Liver (tissue), 9 donors: Measurements from ENCODE around the gene TPSG1. TPM values are rescaled to one million over a fixed set of nuclear protein-coding genes. Genes with fewer than 3 reads are reported as not detected.

ENCODE experiments used
- DNase-seq: peaks from one replicate; pipeline ENCODE4 v3.0.0-alpha.2; 2017; ENCODE audit warnings: low spot score
- H3K27ac ChIP-seq, 2 donors: one replicate each; pipeline ENCODE4 v1.7.0; 2013; ENCODE audit warnings: inconsistent platforms in 2 of 2, low read length in 2 of 2, control low read depth in 1 of 2, low read depth in 1 of 2, mild to moderate bottlenecking in 1 of 2
- H3K27me3 ChIP-seq, 4 donors: one replicate each; pipeline versions ENCODE4 v1.6.1 to v1.7.0; 2013; ENCODE audit warnings: low read length in 3 of 4, inconsistent platforms in 1 of 4, mild to moderate bottlenecking in 1 of 4, moderate library complexity in 1 of 4; ENCODE audit not compliant: control insufficient read depth in 4 of 4, insufficient read depth in 4 of 4
- H3K36me3 ChIP-seq, 4 donors: one replicate each; pipeline versions ENCODE4 v1.6.1 to v1.7.0; 2013; ENCODE audit warnings: low read length in 3 of 4, mild to moderate bottlenecking in 3 of 4, low read depth in 1 of 4, moderate library complexity in 1 of 4; ENCODE audit not compliant: control insufficient read depth in 4 of 4, insufficient read depth in 3 of 4
- H3K4me1 ChIP-seq, 4 donors: one replicate each; pipeline versions ENCODE4 v1.6.1 to v1.7.0; 2013; ENCODE audit warnings: low read length in 3 of 4, mild to moderate bottlenecking in 3 of 4, moderate library complexity in 1 of 4; ENCODE audit not compliant: control insufficient read depth in 4 of 4, insufficient read depth in 4 of 4
- H3K4me3 ChIP-seq, 3 donors: one replicate each; pipeline versions ENCODE4 v1.6.1 to v1.7.0; 2013; ENCODE audit warnings: low read length in 3 of 3, control low read depth in 1 of 3, low read depth in 1 of 3, mild to moderate bottlenecking in 1 of 3
- H3K9ac ChIP-seq, 2 donors: one replicate each; pipeline ENCODE4 v1.7.0; 2013; ENCODE audit warnings: low read length in 2 of 2, mild to moderate bottlenecking in 2 of 2, moderate library complexity in 2 of 2, control low read depth in 1 of 2, low read depth in 1 of 2
- H3K9me3 ChIP-seq, 4 donors: one replicate each; pipeline versions ENCODE4 v1.6.1 to v1.7.0; 2013; ENCODE audit warnings: low read length in 3 of 4; ENCODE audit not compliant: control insufficient read depth in 4 of 4
- ATF3 ChIP-seq: IDR thresholded peaks from 2 replicates; pipeline ENCODE4 v1.6.1; 2016; ENCODE audit warnings: antibody characterized with exemption
- CTCF ChIP-seq: fragments of 150-350 bp; IDR thresholded peaks from 2 replicates; pipeline ENCODE4 v1.5.1; 2017; ENCODE audit warnings: improper control_type of control experiment, low read depth, low read length; ENCODE audit not compliant: missing input control
- EGR1 ChIP-seq, 2 donors: IDR thresholded peaks; 2 replicates each; pipeline ENCODE4 v1.6.1; 2016 to 2018; ENCODE audit warnings: antibody characterized with exemption in 2 of 2, low read depth in 2 of 2
- FOXA1 ChIP-seq: IDR thresholded peaks from 2 replicates; pipeline ENCODE4 v1.6.1; 2016; ENCODE audit warnings: antibody characterized with exemption
- FOXA2 ChIP-seq: IDR thresholded peaks from 2 replicates; pipeline ENCODE4 v1.6.1; 2016; ENCODE audit warnings: antibody characterized with exemption
- GABPA ChIP-seq, 2 donors: IDR thresholded peaks in 1 of 2; conservative IDR thresholded peaks in 1 of 2; 2 replicates each; pipeline ENCODE4 v1.6.1; 2016; ENCODE audit warnings: antibody characterized with exemption in 2 of 2, mild to moderate bottlenecking in 1 of 2, moderate library complexity in 1 of 2
- HNF4A ChIP-seq, 2 donors: conservative IDR thresholded peaks; 2 replicates each; pipeline ENCODE4 v1.6.1; 2016; ENCODE audit warnings: antibody characterized with exemption in 2 of 2, mild to moderate bottlenecking in 2 of 2
- HNF4G ChIP-seq: IDR thresholded peaks from 2 replicates; pipeline ENCODE4 v1.6.1; 2016; ENCODE audit warnings: antibody characterized with exemption
- JUND ChIP-seq, 2 donors: IDR thresholded peaks; 2 replicates each; pipeline ENCODE4 v1.6.1; 2016; ENCODE audit warnings: antibody characterized with exemption in 2 of 2
- RAD21 ChIP-seq, 2 donors: IDR thresholded peaks; 2 replicates each; pipeline ENCODE4 v1.6.1; 2016; ENCODE audit warnings: antibody characterized with exemption in 2 of 2, mild to moderate bottlenecking in 2 of 2
- REST ChIP-seq: IDR thresholded peaks from 2 replicates; pipeline ENCODE4 v1.6.1; 2016; ENCODE audit warnings: antibody characterized with exemption, mild to moderate bottlenecking
- RXRA ChIP-seq, 2 donors: IDR thresholded peaks; 2 replicates each; pipeline ENCODE4 v1.6.1; 2017 to 2018; ENCODE audit warnings: antibody characterized with exemption in 2 of 2, mild to moderate bottlenecking in 1 of 2
- TAF1 ChIP-seq: conservative IDR thresholded peaks from 2 replicates; pipeline ENCODE4 v1.6.1; 2016; ENCODE audit warnings: antibody characterized with exemption, mild to moderate bottlenecking
- YY1 ChIP-seq: IDR thresholded peaks from 2 replicates; pipeline ENCODE4 v1.6.1; 2016; ENCODE audit warnings: antibody characterized with exemption, mild to moderate bottlenecking
- ZBTB33 ChIP-seq: IDR thresholded peaks from 2 replicates; pipeline ENCODE4 v1.6.1; 2016; ENCODE audit warnings: antibody characterized with exemption
- WGBS: extraction: QIAGEN DNeasy Blood & Tissue Kit; methylation state at CpG from one replicate; pipeline ENCODE4 v1.1.7; 2013; 5-methylcytosine and 5-hydroxymethylcytosine counted together
- polyA plus RNA-seq, 2 donors: library from polyadenylated mRNA; stranded (reverse) in 1 of 2; unstranded in 1 of 2; fragments of 200-250 nt in 1 of 2; fragments of >200 nt in 1 of 2; fragmentation: Nextera tagmentation in 1 of 2; extraction: Ambion mirVana in 1 of 2; gene quantifications; one replicate each; pipeline versions ENCODE4 v1.2.1 to v1.2.3, GENCODE V29; 2013 to 2015
- total RNA-seq, 2 donors: library from RNA; depleted of rRNA; stranded (reverse); fragments of >200 nt; gene quantifications; one replicate each; pipeline ENCODE4 v1.2.3, GENCODE V29; 2014
- TF ChIP-seq, protein P1 (sequence below): IDR thresholded peaks from 2 replicates; pipeline ENCODE4 v1.6.1; 2016; ENCODE audit warnings: antibody characterized with exemption
- donor health status: healthy.
- donor health status: healthy.
- donor health status: healthy.
- donor health status: healthy.
- donor health status: healthy.

TPSG1 gene
- total and polyA plus RNA-seq, 4 donors: 0.55 TPM; not detected in 3

- no peak overlapping the region for H3K4me3 ChIP-seq
- H3K9ac ChIP-seq: no peak overlapping the region
- peaks cover 0 to 18% (median 9%) of the 10 kb centered on the region in 4 donors for H3K4me1 ChIP-seq
- WGBS: 89% methylated on average over 13 of the region's 13 CpGs
- H3K27me3 ChIP-seq: no peaks in the 10 kb centered on the region
- DNase-seq: no peak
- TF ChIP-seq JUND (IDR thresholded peaks at IDR 0.05) (no peak), ATF3 (no peak), FOXA1 (no peak), RAD21 (IDR thresholded peaks at IDR 0.05) (no peak), REST (no peak), CTCF (no peak), TAF1 (no peak), HNF4A (conservative IDR thresholded peaks at IDR 0.05) (no peak), ZBTB33 (no peak), GABPA (IDR thresholded peaks at IDR 0.05 in 1 of 2, conservative IDR thresholded peaks at IDR 0.05 in 1 of 2) (no peak), FOXA2 (no peak), RXRA (IDR thresholded peaks at IDR 0.05) (no peak), HNF4G (no peak), YY1 (no peak), EGR1 (IDR thresholded peaks at IDR 0.05; ENCODE audit: low read depth in 2 of 2) (no peak)
- TF ChIP-seq, protein P1, sequence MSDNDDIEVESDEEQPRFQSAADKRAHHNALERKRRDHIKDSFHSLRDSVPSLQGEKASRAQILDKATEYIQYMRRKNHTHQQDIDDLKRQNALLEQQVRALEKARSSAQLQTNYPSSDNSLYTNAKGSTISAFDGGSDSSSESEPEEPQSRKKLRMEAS: no peak
- no peaks in the 10 kb centered on the region for H3K9me3 ChIP-seq
- no peak overlapping the region for H3K27ac ChIP-seq
- H3K36me3 ChIP-seq: no peaks in the 10 kb centered on the region
Observed at GRCh38 chr16:1172651-1173050, 52.4 kb downstream of the TPSG1 start.
